Measurements from ENCODE around the gene SAP30L. TPM values are rescaled to one million over a fixed set of nuclear protein-coding genes. Genes with fewer than 3 reads are reported as not detected.

Gene SAP30L
- total and polyA plus RNA-seq, 2 of the 4 experiments (the other 2 are of a cell fraction) = 9.7 to 17.6 TPM

DNA sequence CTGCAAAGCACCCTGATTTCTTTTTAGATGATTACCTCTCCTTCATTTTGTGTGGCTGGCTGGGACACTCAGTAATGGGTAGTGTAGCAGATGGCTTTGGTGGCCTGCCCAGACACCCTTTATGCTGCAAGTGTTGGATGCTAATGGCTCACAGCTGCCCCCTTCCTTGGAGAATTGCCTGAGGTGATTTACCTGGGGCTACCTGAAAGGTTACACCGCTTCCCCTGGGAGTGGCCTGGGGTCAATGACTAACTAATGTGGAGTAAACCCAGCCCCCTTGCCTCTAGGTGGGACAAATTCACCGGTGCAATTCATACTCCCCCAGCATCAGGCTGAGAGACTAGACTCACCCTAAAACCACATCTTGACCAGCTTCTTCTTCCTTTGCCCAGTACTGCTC lies 55.8 kb downstream of the SAP30L start:
- H3K4me2 ChIP-seq (ENCODE audit: low read depth, low read length) = no peak overlapping the region
- H3K9ac ChIP-seq (ENCODE audit: low read depth, low read length) = no peak overlapping the region
- no peaks in the 10 kb centered on the region for H3K79me1 ChIP-seq (ENCODE audit: low read depth in 1 of 2, low read length in 2 of 2)
- no peak overlapping the region for H3K4ac ChIP-seq (ENCODE audit: low read depth, low read length)
- no peak overlapping the region for H4K91ac ChIP-seq (ENCODE audit: insufficient read depth, low read depth, low read length)
- H3K23ac ChIP-seq (ENCODE audit: low read depth, low read length) = no peak overlapping the region
- no peaks in the 10 kb centered on the region for H3K4me1 ChIP-seq (ENCODE audit: control insufficient read depth, insufficient read depth, low read length)
- no peak overlapping the region for H2BK20ac ChIP-seq (ENCODE audit: low read depth, low read length)
- POLR2A ChIA-PET (ENCODE audit: unreplicated experiment) = no interaction called here
- no peak overlapping the region for H4K5ac ChIP-seq (ENCODE audit: low read depth, low read length)
- no peak overlapping the region for H2AK9ac ChIP-seq (replicated peaks; ENCODE audit: low read depth, low read length, poor library complexity)
- WGBS, 2 experiments (ENCODE audit: extremely low coverage in 2 of 2, insufficient read length in 1 of 2) = 20% methylated on average over 1 of the region's 2 CpGs; no CpG with 5 or more reads in 1 of the 2 experiments
- H3K14ac ChIP-seq (replicated peaks; ENCODE audit: low read depth, low read length) = no peak overlapping the region
- ATAC-seq (ENCODE audit: low read depth) (no peak), DNase-seq (no peak)
- no peak overlapping the region for H3K18ac ChIP-seq (ENCODE audit: low read depth, low read length)
- no peak overlapping the region for H2BK15ac ChIP-seq (ENCODE audit: low read depth, low read length)
- no peak overlapping the region for H2BK120ac ChIP-seq (ENCODE audit: low read depth, low read length)
- no peak overlapping the region for H4K8ac ChIP-seq (ENCODE audit: low read depth in 2 of 2, low read length in 2 of 2)
- H3K36me3 ChIP-seq (ENCODE audit: control insufficient read depth, insufficient read depth, low read length) = no peaks in the 10 kb centered on the region
- no peak overlapping the region for H3K4me3 ChIP-seq (ENCODE audit: insufficient read depth, low read depth, low read length)
- no peak overlapping the region for H3K56ac ChIP-seq (ENCODE audit: extremely low read depth, insufficient read depth, low read length)
- dilution Hi-C loops (cut with HindIII; ENCODE audit: low sequenced_read_pairs, unreplicated experiment) = no loop called here
- intact Hi-C loops (cut with micrococcal nuclease) = no loop called here
- TF ChIP-seq, protein P1, sequence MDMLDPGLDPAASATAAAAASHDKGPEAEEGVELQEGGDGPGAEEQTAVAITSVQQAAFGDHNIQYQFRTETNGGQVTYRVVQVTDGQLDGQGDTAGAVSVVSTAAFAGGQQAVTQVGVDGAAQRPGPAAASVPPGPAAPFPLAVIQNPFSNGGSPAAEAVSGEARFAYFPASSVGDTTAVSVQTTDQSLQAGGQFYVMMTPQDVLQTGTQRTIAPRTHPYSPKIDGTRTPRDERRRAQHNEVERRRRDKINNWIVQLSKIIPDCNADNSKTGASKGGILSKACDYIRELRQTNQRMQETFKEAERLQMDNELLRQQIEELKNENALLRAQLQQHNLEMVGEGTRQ (IDR thresholded peaks at IDR 0.05; ENCODE audit: low read depth, low read length) = no peak
- no peak for TF ChIP-seq RFX5 (IDR thresholded peaks at IDR 0.05; ENCODE audit: low read depth, low read length)
- H2AK5ac ChIP-seq (ENCODE audit: low read depth, low read length) = no peak overlapping the region
- H4K20me1 ChIP-seq (ENCODE audit: insufficient read depth, low read length) = no peaks in the 10 kb centered on the region
- no peak overlapping the region for H2BK5ac ChIP-seq (ENCODE audit: low read depth, low read length, poor library complexity, severe bottlenecking)
- H3K27me3 ChIP-seq (ENCODE audit: control insufficient read depth, insufficient read depth, low read length) = peaks cover 56% of the 10 kb centered on the region
- no peak overlapping the region for H2AFZ ChIP-seq (replicated peaks; ENCODE audit: low read length, poor library complexity)
- H3K27ac ChIP-seq (ENCODE audit: insufficient read depth, low read length) = no peak overlapping the region
- CTCF ChIA-PET = interaction anchor here (1.4 kb wide), 1 partner anchor 19 kb away, joined by 3 read pairs; no protein-coding TSS in a partner anchor
- no peaks in the 10 kb centered on the region for H3K9me1 ChIP-seq (ENCODE audit: insufficient read depth, low read length)
- BruUV-seq (replicated peaks) = no TSS peak
- no peaks in the 10 kb centered on the region for H3K9me3 ChIP-seq (ENCODE audit: control insufficient read depth, insufficient read depth, low read length)
- in situ Hi-C loops (cut with MboI; ENCODE audit: low sequenced_read_pairs) = no loop called here

All from IMR-90 (cell line).